ENCODE data around the gene SLC5A3.

The SLC5A3 gene

GRCh38 chr21:34074283-34075090, 1.1 kb downstream of the SLC5A3 start:
- H3K4me1 ChIP-seq (ENCODE audit: insufficient read depth, low read length): peaks cover 61% of the 10 kb centered on the region
- ATAC-seq (ENCODE audit: insufficient read depth, low read depth): no peak
- H3K27me3 ChIP-seq (ENCODE audit: insufficient read depth, low read length, poor library complexity): no peaks in the 10 kb centered on the region
- TF ChIP-seq CTCF (IDR thresholded peaks at IDR 0.05; ENCODE audit: borderline replicate concordance, extremely low read depth, low read length, poor library complexity, severe bottlenecking) (no peak), EZH2 (IDR thresholded peaks at IDR 0.05; ENCODE audit: borderline replicate concordance, low read depth, low read length, severe bottlenecking) (no peak)
- peak overlapping the region; percentile 89 for H3K9ac ChIP-seq (ENCODE audit: low read depth, low read length)
- H2AFZ ChIP-seq (ENCODE audit: low read depth, low read length): 0 out of 2 replicates have a peak overlapping the region, but pooled peaks have one; percentile 13
- no peaks in the 10 kb centered on the region for H3K9me3 ChIP-seq (ENCODE audit: insufficient read depth, low read length, severe bottlenecking)
- DNase-seq: no peak
- peaks cover 28% of the 10 kb centered on the region; the same call in 1 of the 2 replicates for H4K20me1 ChIP-seq (ENCODE audit: insufficient read depth, low read length)
- peak overlapping the region; percentile 92 to 94 for H3K4me3 ChIP-seq (ENCODE audit: low read depth in 1 of 2, low read length in 2 of 2)
- peaks cover 59% of the 10 kb centered on the region for H3K79me2 ChIP-seq (ENCODE audit: insufficient read depth, low read length)
- H3K27ac ChIP-seq (ENCODE audit: low read length): peak overlapping the region; percentile 81
- peaks cover 37% of the 10 kb centered on the region for H3K36me3 ChIP-seq (ENCODE audit: insufficient read depth, low read length)
- peak overlapping the region; percentile 95 for H3K4me2 ChIP-seq (ENCODE audit: insufficient read depth, low read length)

DNA sequence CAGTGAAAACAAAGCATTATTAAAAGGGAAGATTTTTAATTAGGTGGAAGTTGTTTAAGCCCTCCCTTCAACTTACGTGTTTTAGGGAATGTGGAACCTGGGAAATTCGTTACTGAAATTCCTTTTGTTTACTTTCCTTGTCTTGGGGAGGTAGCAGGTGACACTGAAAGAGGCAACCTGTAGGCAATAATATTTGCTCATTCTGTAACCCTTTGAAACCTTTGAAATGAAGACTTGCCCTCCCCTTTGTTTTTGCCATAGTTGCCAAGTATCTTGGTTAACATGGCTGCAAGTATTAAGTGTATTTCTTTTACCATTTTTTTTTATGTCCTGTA, 1.7 kb downstream of the SLC5A3 start:
- DNase-seq (no peak), ATAC-seq (ENCODE audit: insufficient read depth, low read depth) (no peak)
- H4K20me1 ChIP-seq (ENCODE audit: insufficient read depth, low read length): peaks cover 32% of the 10 kb centered on the region; the same call in 1 of the 2 replicates
- H3K27ac ChIP-seq (ENCODE audit: low read length): peak overlapping the region; percentile 81
- no peaks in the 10 kb centered on the region for H3K27me3 ChIP-seq (ENCODE audit: insufficient read depth, low read length, poor library complexity)
- H3K4me2 ChIP-seq (ENCODE audit: insufficient read depth, low read length): peak overlapping the region; percentile 95
- no peak for TF ChIP-seq EZH2 (IDR thresholded peaks at IDR 0.05; ENCODE audit: borderline replicate concordance, low read depth, low read length, severe bottlenecking)
- no peak for TF ChIP-seq CTCF (IDR thresholded peaks at IDR 0.05; ENCODE audit: borderline replicate concordance, extremely low read depth, low read length, poor library complexity, severe bottlenecking)
- H3K79me2 ChIP-seq (ENCODE audit: insufficient read depth, low read length): peaks cover 65% of the 10 kb centered on the region
- no peak overlapping the region for H2AFZ ChIP-seq (ENCODE audit: low read depth, low read length)
- H3K4me1 ChIP-seq (ENCODE audit: insufficient read depth, low read length): peaks cover 67% of the 10 kb centered on the region
- no peaks in the 10 kb centered on the region for H3K9me3 ChIP-seq (ENCODE audit: insufficient read depth, low read length, severe bottlenecking)
- H3K36me3 ChIP-seq (ENCODE audit: insufficient read depth, low read length): peaks cover 42% of the 10 kb centered on the region
- H3K9ac ChIP-seq (ENCODE audit: low read depth, low read length): peak overlapping the region; percentile 89
- peak overlapping the region; percentile 92 to 94 for H3K4me3 ChIP-seq (ENCODE audit: low read depth in 1 of 2, low read length in 2 of 2)

DNA sequence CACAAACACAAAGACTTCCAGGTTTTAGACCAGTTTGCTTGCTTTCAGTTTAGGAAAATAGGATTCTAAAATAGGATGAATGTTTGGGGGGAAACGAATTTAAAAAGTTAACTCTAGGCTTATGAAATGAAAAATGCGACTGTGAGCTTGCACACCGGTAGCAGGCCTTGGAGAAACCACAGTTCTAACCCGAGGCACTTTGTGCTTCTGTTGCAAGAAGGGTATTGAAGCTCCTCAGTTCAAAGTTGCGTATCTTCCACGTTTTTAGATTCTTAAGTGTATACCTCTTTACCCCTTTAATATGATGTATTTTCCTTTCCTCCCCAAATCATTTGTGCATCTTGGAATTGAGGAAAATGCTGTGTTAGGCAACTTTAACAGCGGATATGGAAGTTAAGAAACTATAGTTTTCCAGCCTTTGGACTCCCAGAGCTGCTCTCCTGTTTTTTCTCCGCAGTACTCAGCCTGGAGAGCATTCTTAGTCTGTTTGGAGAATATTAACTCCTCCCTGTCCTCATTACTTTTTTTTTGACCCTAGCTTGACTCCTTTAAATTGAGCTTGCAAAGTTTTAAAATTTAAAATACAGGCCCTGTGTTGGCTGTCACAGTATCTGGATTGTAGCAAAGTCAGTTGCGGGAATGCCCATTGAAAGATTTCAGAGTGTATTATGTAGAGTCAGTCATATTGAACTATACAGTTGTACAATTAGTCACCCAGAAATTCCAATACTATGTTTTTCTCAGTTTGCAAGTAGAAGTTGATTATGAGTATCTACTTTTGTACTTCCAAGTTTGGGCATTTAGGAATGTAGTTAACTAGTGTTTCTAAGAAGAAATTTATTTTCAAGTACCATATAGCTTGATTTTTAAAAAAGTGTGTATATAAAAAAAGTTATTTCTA, 2.6 kb downstream of the SLC5A3 start:
- Histone ChIP-seq H3K36me3 (ENCODE audit: insufficient read depth, low read length) (peaks cover 52% of the 10 kb centered on the region), H3K27ac (ENCODE audit: low read length) (peak overlapping the region; percentile 81), H3K9ac (ENCODE audit: low read depth, low read length) (peak overlapping the region; percentile 89)

More for the DNA sequence above, 2.6 kb downstream of the SLC5A3 start:
- H3K27me3 ChIP-seq (ENCODE audit: insufficient read depth, low read length, poor library complexity): no peaks in the 10 kb centered on the region
- ATAC-seq (ENCODE audit: insufficient read depth, low read depth): peak; percentile 47
- H3K79me2 ChIP-seq (ENCODE audit: insufficient read depth, low read length): peaks cover 74% of the 10 kb centered on the region
- no peaks in the 10 kb centered on the region for H3K9me3 ChIP-seq (ENCODE audit: insufficient read depth, low read length, severe bottlenecking)
- TF ChIP-seq EZH2 (IDR thresholded peaks at IDR 0.05; ENCODE audit: borderline replicate concordance, low read depth, low read length, severe bottlenecking): no peak
- DNase-seq: peak; percentile 57
- peak overlapping the region; percentile 95 for H3K4me2 ChIP-seq (ENCODE audit: insufficient read depth, low read length)
- peaks cover 41% of the 10 kb centered on the region; the same call in 1 of the 2 replicates for H4K20me1 ChIP-seq (ENCODE audit: insufficient read depth, low read length)
- peaks cover 76% of the 10 kb centered on the region for H3K4me1 ChIP-seq (ENCODE audit: insufficient read depth, low read length)
- no peak overlapping the region for H2AFZ ChIP-seq (ENCODE audit: low read depth, low read length)
- H3K4me3 ChIP-seq (ENCODE audit: low read depth in 1 of 2, low read length in 2 of 2): peak overlapping the region; percentile 92 to 94; a peak in 3 of 4 replicates

Measured in DND-41 (cell line).